Mesodermal cell (in vitro differentiated cells): Measurements from ENCODE around the gene ELFN2.
A peak's percentile ranks its signal among the peaks of the same experiment; 100 is the strongest.

ENCODE experiments used
- H3K27ac ChIP-seq: 2 replicates; pipeline ENCODE4 v1.7.0; 2013; ENCODE audit warnings: mild to moderate bottlenecking, low read depth, low read length, moderate library complexity; ENCODE audit not compliant: severe bottlenecking
- H3K36me3 ChIP-seq: 2 replicates; pipeline ENCODE4 v1.7.1; 2013; ENCODE audit warnings: mild to moderate bottlenecking, low read length, moderate library complexity; ENCODE audit not compliant: control insufficient read depth, insufficient read depth
- H3K4me1 ChIP-seq: one replicate; pipeline ENCODE4 v1.7.1; 2013; ENCODE audit warnings: mild to moderate bottlenecking, low read length; ENCODE audit not compliant: insufficient read depth, control insufficient read depth, poor library complexity, severe bottlenecking
- H3K4me3 ChIP-seq: 2 replicates; pipeline ENCODE4 v1.7.0; 2013; ENCODE audit warnings: low read length, control low read depth, mild to moderate bottlenecking; ENCODE audit not compliant: insufficient read depth, poor library complexity, severe bottlenecking; ENCODE audit errors: extremely low read depth
- H3K9me3 ChIP-seq: 2 replicates; pipeline ENCODE4 v1.7.1; 2013; ENCODE audit warnings: mild to moderate bottlenecking, low read length, moderate library complexity; ENCODE audit not compliant: control insufficient read depth
- WGBS, 2 experiments: methylation state at CpG; one replicate each; pipeline ENCODE4 v1.1.5; 2013; ENCODE audit warnings: missing lambda C conversion rate in 2 of 2; ENCODE audit not compliant: insufficient coverage in 2 of 2; 5-methylcytosine and 5-hydroxymethylcytosine counted together

Gene ELFN2

GRCh38 chr22:37454857-37455686, 27.8 kb upstream of the ELFN2 start:
- peak overlapping the region; percentile 96 for H3K27ac ChIP-seq
- peaks cover 25% of the 10 kb centered on the region for H3K4me1 ChIP-seq
- H3K9me3 ChIP-seq: no peaks in the 10 kb centered on the region
- H3K4me3 ChIP-seq: no peak overlapping the region
- no peaks in the 10 kb centered on the region for H3K36me3 ChIP-seq
- WGBS, 2 experiments: 66 to 67% methylated on average over 13 to 15 of the region's 21 CpGs

- Histone ChIP-seq H3K36me3 (no peaks in the 10 kb centered on the region), H3K27ac (no peak overlapping the region), H3K4me1 (peaks cover 25% of the 10 kb centered on the region), H3K4me3 (no peak overlapping the region), H3K9me3 (no peaks in the 10 kb centered on the region)
- 94 to 96% methylated on average over 6 to 7 of the region's 7 CpGs for WGBS, 2 experiments
These were observed 26.4 kb upstream of the ELFN2 start for GRCh38 chr22:37453696-37454095.

- Histone ChIP-seq H3K4me1 (peaks cover 21% of the 10 kb centered on the region), H3K27ac (no peak overlapping the region), H3K36me3 (no peaks in the 10 kb centered on the region), H3K4me3 (no peak overlapping the region), H3K9me3 (no peaks in the 10 kb centered on the region)
- no CpG with 5 or more reads among the region's 1 CpG for WGBS, 2 experiments
These were observed 23.9 kb upstream of the ELFN2 start for GRCh38 chr22:37451218-37451617.

GRCh38 chr22:37449331-37450001, 22.2 kb upstream of the ELFN2 start:
- Histone ChIP-seq H3K4me1 (peaks cover 5% of the 10 kb centered on the region), H3K27ac (no peak overlapping the region), H3K9me3 (no peaks in the 10 kb centered on the region), H3K4me3 (no peak overlapping the region), H3K36me3 (no peaks in the 10 kb centered on the region)
- WGBS, 2 experiments: 85 to 95% methylated on average over 12 to 14 of the region's 15 CpGs

- H3K4me3 ChIP-seq: no peak overlapping the region
- no peak overlapping the region for H3K27ac ChIP-seq
- H3K4me1 ChIP-seq: no peaks in the 10 kb centered on the region
- WGBS, 2 experiments: 89 to 95% methylated on average over 11 to 13 of the region's 18 CpGs
- no peaks in the 10 kb centered on the region for H3K36me3 ChIP-seq
- no peaks in the 10 kb centered on the region for H3K9me3 ChIP-seq
These were observed 21.3 kb upstream of the ELFN2 start for GRCh38 chr22:37448516-37449127.

- no peaks in the 10 kb centered on the region for H3K4me1 ChIP-seq
- no peak overlapping the region for H3K27ac ChIP-seq
- whole genome bisulfite sequencing, 2 experiments: 90 to 94% methylated on average over 7 of the region's 9 CpGs
- no peaks in the 10 kb centered on the region for H3K36me3 ChIP-seq
- H3K4me3 ChIP-seq: no peak overlapping the region
- H3K9me3 ChIP-seq: peaks cover 7% of the 10 kb centered on the region
These were observed 18.2 kb upstream of the ELFN2 start for GRCh38 chr22:37445501-37445900.

GRCh38 chr22:37443977-37444376, 16.7 kb upstream of the ELFN2 start:
- Histone ChIP-seq H3K4me3 (no peak overlapping the region), H3K27ac (no peak overlapping the region), H3K9me3 (peaks cover 9% of the 10 kb centered on the region), H3K4me1 (no peaks in the 10 kb centered on the region), H3K36me3 (no peaks in the 10 kb centered on the region)
- 85 to 86% methylated on average over 7 of the region's 7 CpGs for WGBS, 2 experiments

GRCh38 chr22:37443086-37443485, 15.8 kb upstream of the ELFN2 start:
- peaks cover 9% of the 10 kb centered on the region for H3K9me3 ChIP-seq
- no peaks in the 10 kb centered on the region for H3K4me1 ChIP-seq
- no peak overlapping the region for H3K4me3 ChIP-seq
- no peaks in the 10 kb centered on the region for H3K36me3 ChIP-seq
- WGBS, 2 experiments: 89 to 91% methylated on average over 6 of the region's 7 CpGs
- no peak overlapping the region for H3K27ac ChIP-seq

- no peak overlapping the region for H3K27ac ChIP-seq
- no peak overlapping the region for H3K4me3 ChIP-seq
- peaks cover 9% of the 10 kb centered on the region for H3K9me3 ChIP-seq
- H3K4me1 ChIP-seq: no peaks in the 10 kb centered on the region
- H3K36me3 ChIP-seq: no peaks in the 10 kb centered on the region
- WGBS, 2 experiments: 91% methylated on average over 1 to 2 of the region's 2 CpGs
These were observed 15.3 kb upstream of the ELFN2 start for GRCh38 chr22:37442537-37442936.

- Histone ChIP-seq H3K9me3 (peaks cover 9% of the 10 kb centered on the region), H3K4me1 (no peaks in the 10 kb centered on the region), H3K27ac (no peak overlapping the region), H3K4me3 (no peak overlapping the region), H3K36me3 (no peaks in the 10 kb centered on the region)
- 86 to 98% methylated on average over 6 of the region's 8 CpGs for WGBS, 2 experiments
These were observed 14.9 kb upstream of the ELFN2 start for GRCh38 chr22:37442135-37442534.
